ENCODE measurements around the gene MBD4. TPM values are rescaled to one million over a fixed set of nuclear protein-coding genes. Genes with fewer than 3 reads are reported as not detected.
A peak's percentile ranks its signal among the peaks of the same experiment; 100 is the strongest.
"Not testable (repeated sequence)": the region's sequence is repeated elsewhere in the genome, so short reads cannot be mapped to it uniquely, and the experiment has no call there.

The MBD4 gene
- total and polyA plus RNA-seq, 11 donors: 10.8 to 42.3 (median 20.6) TPM

- Histone ChIP-seq H3K36me3 (peaks cover 0 to 20% (median 6%) of the 10 kb centered on the region in 9 donors), H3K27ac (peak overlapping the region; percentile 64 to 97 (median 88)), H3K4me3 (peak overlapping the region in 7 of 12 donors; percentile 80 to 99 (median 86)), H3K9me3 (no peaks in the 10 kb centered on the region), H3K27me3 (no peaks in the 10 kb centered on the region), H3K4me1 (peaks cover 0 to 28% (median 13%) of the 10 kb centered on the region in 12 donors)
- intact Hi-C loops (cut with DNase I): no loop called here
- ATAC-seq: peak in 2 of 4 donors; percentile 5 to 19
- TF ChIP-seq POLR2A (IDR thresholded peaks at IDR 0.05) (no peak), CTCF (IDR thresholded peaks at IDR 0.05) (no peak)
- 50 to 68% (median 54%) methylated on average over 8 of the region's 8 CpGs for WGBS, 4 donors
- DNase-seq: no peak
Observed at GRCh38 chr3:129399895-129400357, 39.8 kb downstream of the MBD4 start.

GRCh38 chr3:129399145-129399894 is 40.4 kb downstream of the MBD4 start:
- ATAC-seq (peak; percentile 79 to 94 (median 90)), DNase-seq (peak; percentile 72 to 89 (median 85))
- Histone ChIP-seq H3K27me3 (no peaks in the 10 kb centered on the region), H3K4me1 (peaks cover 0 to 32% (median 13%) of the 10 kb centered on the region in 12 donors), H3K36me3 (peaks cover 0 to 20% (median 6%) of the 10 kb centered on the region in 9 donors), H3K4me3 (peak overlapping the region; percentile 57 to 99 (median 82)), H3K27ac (peak overlapping the region; percentile 64 to 97 (median 88)), H3K9me3 (no peaks in the 10 kb centered on the region)
- 0 to 1% (median 1%) methylated on average over 25 of the region's 25 CpGs for WGBS, 4 donors
- intact Hi-C loops (cut with DNase I): no loop called here
- TF ChIP-seq POLR2A (IDR thresholded peaks at IDR 0.05): no peak
- TF ChIP-seq CTCF (IDR thresholded peaks at IDR 0.05): peak; percentile 70 to 94 (median 80)

GRCh38 chr3:129398803-129399144 is 41.0 kb downstream of the MBD4 start:
- DNase-seq (peak in 2 of 5 donors; percentile 23 to 32), ATAC-seq (peak in 3 of 4 donors; percentile 20 to 33 (median 32))
- Histone ChIP-seq H3K9me3 (no peaks in the 10 kb centered on the region), H3K27ac (peak overlapping the region; percentile 64 to 97 (median 88)), H3K36me3 (peaks cover 0 to 20% (median 8%) of the 10 kb centered on the region in 9 donors), H3K27me3 (no peaks in the 10 kb centered on the region), H3K4me1 (peaks cover 0 to 36% (median 13%) of the 10 kb centered on the region in 12 donors), H3K4me3 (peak overlapping the region; percentile 57 to 99 (median 82))
- TF ChIP-seq POLR2A (IDR thresholded peaks at IDR 0.05) (no peak), CTCF (IDR thresholded peaks at IDR 0.05) (no peak)
- WGBS, 4 donors: 1% methylated on average over 15 to 18 of the region's 18 CpGs
- intact Hi-C loops (cut with DNase I): no loop called here

GRCh38 chr3:129393760-129394564 is 45.8 kb downstream of the MBD4 start:
- peaks cover 3 to 50% (median 19%) of the 10 kb centered on the region in 12 donors for H3K4me1 ChIP-seq
- H3K36me3 ChIP-seq: peaks cover 0 to 63% (median 44%) of the 10 kb centered on the region in 9 donors
- ATAC-seq; H3K27me3 ChIP-seq; H3K4me3 ChIP-seq; H3K9me3 ChIP-seq; intact Hi-C loops (cut with DNase I): not testable (repeated sequence)
- WGBS, 4 donors: 77 to 88% (median 81%) methylated on average over 2 to 14 of the region's 17 CpGs
- DNase-seq: peak in 1 of 5 donors; percentile 14
- H3K27ac ChIP-seq: peak overlapping the region in 1 of 12 donors; percentile 25
